Measurements from ENCODE around the gene CCDC32. TPM values are rescaled to one million over a fixed set of nuclear protein-coding genes. Genes with fewer than 3 reads are reported as not detected.
A peak's percentile ranks its signal among the peaks of the same experiment; 100 is the strongest.

The CCDC32 gene
- total and polyA plus RNA-seq, 2 of the 13 experiments (the other 11 are each of a cell fraction or from before 2014, with no cell fraction given), result 10.8 to 23.2 TPM

DNA sequence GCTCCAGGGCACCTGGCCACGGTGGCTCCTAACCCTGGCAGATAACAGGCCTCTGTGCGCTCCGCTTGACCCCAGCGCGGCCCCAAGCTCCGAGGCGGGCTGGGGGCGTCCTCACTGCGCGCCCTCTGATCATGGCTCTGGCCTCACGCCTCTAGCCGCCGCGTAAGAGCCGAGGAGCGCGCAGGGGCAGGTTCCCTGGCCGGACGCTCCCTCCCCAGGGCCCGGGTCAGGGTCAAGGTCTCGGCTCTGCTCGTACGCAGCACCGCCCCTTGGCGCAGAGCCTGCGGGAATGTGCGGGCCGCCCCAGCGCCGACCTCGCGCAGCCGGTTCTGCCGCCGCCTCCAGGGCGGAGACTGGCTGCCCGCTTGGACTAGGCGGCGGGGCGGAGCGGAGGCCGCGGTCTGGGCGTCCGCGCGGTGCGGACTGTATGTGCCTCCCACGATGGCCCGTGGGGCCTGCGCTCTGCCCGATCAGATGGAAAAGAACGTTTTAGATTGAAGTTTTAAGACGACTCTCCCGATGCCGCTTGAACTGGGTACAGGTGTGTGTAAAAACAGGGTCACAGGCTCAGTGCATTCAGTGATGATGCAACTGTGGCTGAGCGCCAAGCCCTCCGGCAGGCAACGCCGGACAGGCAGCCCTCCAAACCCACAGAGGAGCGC is 53.2 kb downstream of the CCDC32 start (continued):
- 0 out of 2 replicates have a peak, but pooled peaks have one; percentile 19 for TF ChIP-seq ZNF296 (CRISPR knock-in tag; conservative IDR thresholded peaks at IDR 0.05)
- TF ChIP-seq ZNF207 (IDR thresholded peaks at IDR 0.05; ENCODE audit: borderline replicate concordance), result no peak
- TF ChIP-seq TRIM22 (IDR thresholded peaks at IDR 0.05), result no peak
- peak; percentile 29 for TF ChIP-seq MED8 (CRISPR knock-in tag; IDR thresholded peaks at IDR 0.05; ENCODE audit: insufficient replicate concordance)
- peak; percentile 54 for TF ChIP-seq POLR2G (IDR thresholded peaks at IDR 0.05; ENCODE audit: low read depth, low read length)
- no peak for TF ChIP-seq JUND (CRISPR knock-in tag; IDR thresholded peaks at IDR 0.05)
- TF ChIP-seq ZNF230 (CRISPR knock-in tag; IDR thresholded peaks at IDR 0.05), result peak; percentile 29; the same call in 1 of the 2 replicates
- 0 out of 2 replicates have a peak, but pooled peaks have one; percentile 43 for TF ChIP-seq SRY (CRISPR knock-in tag; IDR thresholded peaks at IDR 0.05)
- TF ChIP-seq MAFF (IDR thresholded peaks at IDR 0.05; ENCODE audit: low read depth, low read length), result no peak
- peak; percentile 59; the same call in 1 of the 2 replicates for TF ChIP-seq KAT7 (CRISPR knock-in tag; IDR thresholded peaks at IDR 0.05; ENCODE audit: borderline replicate concordance)
- peak; percentile 90; the same call in 1 of the 2 replicates for TF ChIP-seq ZBTB1 (CRISPR knock-in tag; IDR thresholded peaks at IDR 0.05; ENCODE audit: borderline replicate concordance)
- no peak for TF ChIP-seq HNRNPH1 (optimal IDR thresholded peaks at IDR 0.05; ENCODE audit: low read depth, low read length)
- TF ChIP-seq SNAPC2 (CRISPR knock-in tag; IDR thresholded peaks at IDR 0.05), result no peak
- TF ChIP-seq HDAC2 (CRISPR knock-in tag; IDR thresholded peaks at IDR 0.05), result peak; percentile 70
- TF ChIP-seq ZMAT3 (CRISPR knock-in tag; conservative IDR thresholded peaks at IDR 0.05), result no peak
- TF ChIP-seq RCOR2 (CRISPR knock-in tag; IDR thresholded peaks at IDR 0.05), result no peak
- peak; percentile 82; the same call in 1 of the 2 replicates for TF ChIP-seq IRF2 (CRISPR knock-in tag; IDR thresholded peaks at IDR 0.05)
- TF ChIP-seq, protein P1, sequence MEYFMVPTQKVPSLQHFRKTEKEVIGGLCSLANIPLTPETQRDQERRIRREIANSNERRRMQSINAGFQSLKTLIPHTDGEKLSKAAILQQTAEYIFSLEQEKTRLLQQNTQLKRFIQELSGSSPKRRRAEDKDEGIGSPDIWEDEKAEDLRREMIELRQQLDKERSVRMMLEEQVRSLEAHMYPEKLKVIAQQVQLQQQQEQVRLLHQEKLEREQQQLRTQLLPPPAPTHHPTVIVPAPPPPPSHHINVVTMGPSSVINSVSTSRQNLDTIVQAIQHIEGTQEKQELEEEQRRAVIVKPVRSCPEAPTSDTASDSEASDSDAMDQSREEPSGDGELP (IDR thresholded peaks at IDR 0.05; ENCODE audit: borderline replicate concordance, low read depth), result no peak; the same call in 1 of the 2 replicates
- peak; percentile 93 for TF ChIP-seq ETV6 (CRISPR knock-in tag; conservative IDR thresholded peaks at IDR 0.05)
- no peak for TF ChIP-seq XBP1 (CRISPR knock-in tag; IDR thresholded peaks at IDR 0.05)
- TF ChIP-seq MYNN (CRISPR knock-in tag; IDR thresholded peaks at IDR 0.05; ENCODE audit: low read depth), result no peak
- 0 out of 2 replicates have a peak, but pooled peaks have one; percentile 14 for TF ChIP-seq PITX1 (CRISPR knock-in tag; IDR thresholded peaks at IDR 0.05)
- no peak for TF ChIP-seq TRIM24 (CRISPR knock-in tag; IDR thresholded peaks at IDR 0.05)
- TF ChIP-seq DDIT3 (CRISPR knock-in tag; IDR thresholded peaks at IDR 0.05), result no peak
- no peak for TF ChIP-seq ZNF251 (CRISPR knock-in tag; IDR thresholded peaks at IDR 0.05)
- no peak for TF ChIP-seq ZNF644 (CRISPR knock-in tag; IDR thresholded peaks at IDR 0.05; ENCODE audit: low read depth)
- TF ChIP-seq, protein P2, sequence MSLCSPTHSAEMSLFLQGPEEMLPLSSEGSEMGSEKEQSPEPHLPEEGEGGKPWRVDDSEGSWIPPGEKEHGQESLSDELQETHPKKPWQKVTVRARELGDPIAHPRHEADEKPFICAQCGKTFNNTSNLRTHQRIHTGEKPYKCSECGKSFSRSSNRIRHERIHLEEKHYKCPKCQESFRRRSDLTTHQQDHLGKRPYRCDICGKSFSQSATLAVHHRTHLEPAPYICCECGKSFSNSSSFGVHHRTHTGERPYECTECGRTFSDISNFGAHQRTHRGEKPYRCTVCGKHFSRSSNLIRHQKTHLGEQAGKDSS (CRISPR knock-in tag; IDR thresholded peaks at IDR 0.05; ENCODE audit: borderline replicate concordance, low read depth), result peak; percentile 73; the same call in 1 of the 2 replicates
- TF ChIP-seq KMT2B (CRISPR knock-in tag; IDR thresholded peaks at IDR 0.05), result 0 out of 2 replicates have a peak, but pooled peaks have one; percentile 29
